Omental fat pad (tissue), 4 donors: ENCODE data around the gene INTS11. TPM values are rescaled to one million over a fixed set of nuclear protein-coding genes. Genes with fewer than 3 reads are reported as not detected.

ENCODE experiments used
- ATAC-seq: fragments of 150-250 bp; one replicate; pipeline ENCODE4 v1.9.1; 2016; ENCODE audit warnings: mild to moderate bottlenecking, moderate library complexity; ENCODE audit not compliant: low FRiP score
- DNase-seq: peaks from one replicate; pipeline ENCODE4 v3.0.0-alpha.2; 2019; ENCODE audit warnings: low spot score
- total RNA-seq, 4 donors: library from RNA; depleted of rRNA; stranded (reverse); fragments of >200 nt; gene quantifications; one replicate each; pipeline ENCODE4 v1.1.0, GENCODE V29; 2016
- TF ChIP-seq, protein P1 (sequence below), 3 donors: fragments of 450-650 bp; IDR thresholded peaks; one replicate each; pipeline ENCODE4 v1.5.1; 2016 to 2017; ENCODE audit warnings: antibody characterized with exemption in 3 of 3, mild to moderate bottlenecking in 3 of 3, moderate library complexity in 2 of 3

INTS11 gene
- total RNA-seq, 4 donors from 2014 or later, result 71.9 to 103 (median 86.2) TPM

DNA sequence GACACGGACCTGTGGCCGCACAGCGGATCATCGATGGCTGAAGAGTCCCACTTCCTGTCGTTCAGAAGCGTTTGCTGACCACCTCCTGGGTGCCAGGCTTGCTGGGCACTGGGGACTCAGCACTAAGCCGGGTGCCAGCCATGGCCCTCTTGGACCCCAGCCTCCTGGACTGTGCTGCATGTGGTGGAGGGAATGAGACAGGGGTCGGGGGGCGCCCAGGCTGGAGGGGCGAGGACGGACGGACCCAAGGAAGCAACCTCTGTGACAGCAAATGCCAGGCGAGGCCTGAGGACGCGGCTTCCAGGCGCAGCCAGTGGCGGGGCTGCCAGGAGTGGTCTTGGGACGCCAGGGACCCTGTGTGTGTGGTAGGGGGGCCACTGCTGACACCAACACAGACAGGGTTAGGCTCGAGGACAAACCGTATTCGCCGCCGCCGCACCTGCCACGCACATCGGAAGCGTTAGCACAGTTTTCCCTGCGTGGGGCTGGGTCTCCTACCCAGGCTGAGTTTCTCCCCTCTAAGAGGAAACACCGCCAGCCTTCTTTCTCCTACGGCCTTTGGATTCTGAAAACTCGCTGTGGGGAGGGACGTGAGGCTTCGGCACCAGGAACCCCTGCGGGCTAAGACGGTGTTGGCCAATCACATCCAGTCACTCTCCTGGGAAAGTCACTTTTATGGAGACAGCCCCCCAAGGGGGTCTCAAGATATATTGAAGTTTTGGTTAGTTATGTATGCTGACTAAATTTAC lies 36.9 kb upstream of the INTS11 start:
- TF ChIP-seq, protein P1, sequence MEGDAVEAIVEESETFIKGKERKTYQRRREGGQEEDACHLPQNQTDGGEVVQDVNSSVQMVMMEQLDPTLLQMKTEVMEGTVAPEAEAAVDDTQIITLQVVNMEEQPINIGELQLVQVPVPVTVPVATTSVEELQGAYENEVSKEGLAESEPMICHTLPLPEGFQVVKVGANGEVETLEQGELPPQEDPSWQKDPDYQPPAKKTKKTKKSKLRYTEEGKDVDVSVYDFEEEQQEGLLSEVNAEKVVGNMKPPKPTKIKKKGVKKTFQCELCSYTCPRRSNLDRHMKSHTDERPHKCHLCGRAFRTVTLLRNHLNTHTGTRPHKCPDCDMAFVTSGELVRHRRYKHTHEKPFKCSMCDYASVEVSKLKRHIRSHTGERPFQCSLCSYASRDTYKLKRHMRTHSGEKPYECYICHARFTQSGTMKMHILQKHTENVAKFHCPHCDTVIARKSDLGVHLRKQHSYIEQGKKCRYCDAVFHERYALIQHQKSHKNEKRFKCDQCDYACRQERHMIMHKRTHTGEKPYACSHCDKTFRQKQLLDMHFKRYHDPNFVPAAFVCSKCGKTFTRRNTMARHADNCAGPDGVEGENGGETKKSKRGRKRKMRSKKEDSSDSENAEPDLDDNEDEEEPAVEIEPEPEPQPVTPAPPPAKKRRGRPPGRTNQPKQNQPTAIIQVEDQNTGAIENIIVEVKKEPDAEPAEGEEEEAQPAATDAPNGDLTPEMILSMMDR (IDR thresholded peaks at IDR 0.05), result no peak

DNA sequence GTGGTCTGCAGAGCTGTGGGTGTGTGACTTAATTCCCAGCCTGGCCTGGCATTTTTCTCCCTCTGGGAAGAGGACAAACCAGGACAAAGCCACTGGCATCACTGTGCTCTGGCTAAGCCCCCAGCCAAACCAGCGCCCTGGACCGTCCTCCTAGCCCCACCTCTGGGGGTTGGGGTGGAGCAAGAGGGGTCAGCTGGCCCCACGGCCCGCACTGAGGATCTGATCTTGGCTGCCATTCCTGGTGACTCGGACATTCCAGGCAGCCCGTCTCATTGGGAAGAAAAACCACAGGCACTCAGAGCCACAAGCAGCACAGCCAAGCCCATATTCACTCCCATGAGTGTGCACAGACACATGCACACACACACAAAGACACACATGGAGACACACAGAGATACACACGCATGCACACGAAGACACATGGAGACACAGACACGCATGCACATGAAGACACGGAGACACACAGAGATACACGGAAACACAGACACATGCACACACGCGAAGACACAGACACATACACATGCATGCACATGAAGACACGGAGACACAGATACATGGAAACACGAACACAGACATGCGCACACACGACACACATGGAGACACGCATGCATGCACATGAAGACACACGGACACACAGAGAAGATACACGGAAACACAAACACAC lies 36.2 kb upstream of the INTS11 start:
- ATAC-seq (peak; percentile 25), DNase-seq (no peak)
- TF ChIP-seq, protein P1 (IDR thresholded peaks at IDR 0.05), result no peak

More for the DNA sequence above, 36.9 kb upstream of the INTS11 start:
- ATAC-seq, result no peak
- no peak for DNase-seq

DNA sequence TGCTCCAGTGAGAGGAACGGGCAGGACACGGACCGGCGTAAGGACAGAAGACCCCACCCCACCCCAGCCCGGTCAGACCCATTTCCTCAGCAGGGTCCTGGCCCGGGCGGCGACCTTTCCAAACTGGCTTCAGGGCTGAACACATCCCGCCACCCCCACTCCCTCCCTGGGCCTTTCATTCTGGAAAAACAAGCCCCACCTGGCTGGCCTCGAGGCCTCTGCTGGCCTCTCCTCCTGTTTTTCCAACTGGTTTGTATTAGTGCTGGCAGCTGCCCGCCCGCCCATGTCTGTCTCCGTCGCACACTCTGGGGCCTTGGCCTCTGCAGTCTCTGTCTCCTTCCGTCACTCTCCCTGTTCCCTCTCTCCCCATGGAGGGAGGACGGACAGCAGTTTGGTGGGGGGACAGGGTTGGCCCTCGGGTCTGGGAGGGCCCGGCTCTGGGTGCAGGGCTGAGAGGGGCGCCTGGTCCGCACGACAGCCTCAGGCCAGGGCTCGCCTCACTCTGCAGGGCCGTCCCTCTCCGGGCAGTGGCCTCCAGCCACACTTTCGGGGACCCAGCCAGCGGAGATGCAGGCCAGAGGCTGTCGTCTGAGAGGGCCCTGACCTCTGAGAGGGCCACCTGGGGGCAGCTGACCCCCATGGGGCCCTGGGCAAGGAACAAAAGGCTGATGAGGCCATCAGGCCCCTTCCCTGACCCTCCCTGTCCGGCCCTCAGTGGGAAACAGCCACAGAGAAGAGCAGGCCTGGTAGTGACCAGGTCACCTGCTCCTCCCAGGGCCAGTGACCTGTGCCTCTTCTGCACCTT lies 35.4 kb upstream of the INTS11 start:
- DNase-seq (no peak), ATAC-seq (no peak)
- TF ChIP-seq, protein P1 (IDR thresholded peaks at IDR 0.05), result no peak

DNA sequence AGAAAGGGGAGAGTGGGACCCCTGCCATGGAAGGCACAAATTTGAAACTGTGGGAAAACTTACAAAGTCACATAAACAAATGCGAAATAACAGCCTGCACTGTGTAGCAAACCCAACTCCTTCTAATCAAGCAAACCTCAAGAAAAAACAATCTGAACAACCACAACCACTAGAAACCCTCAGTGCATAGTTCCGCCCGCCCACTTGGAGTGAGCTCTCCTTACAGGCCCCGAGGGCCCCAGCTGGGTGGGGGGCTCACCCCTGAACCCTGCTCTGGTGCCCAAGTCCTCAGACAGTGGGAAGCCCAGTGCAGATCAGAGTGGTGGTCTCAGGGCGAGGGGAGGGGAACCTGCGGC lies 34.8 kb upstream of the INTS11 start:
- ATAC-seq (no peak), DNase-seq (no peak)
- TF ChIP-seq, protein P1 (IDR thresholded peaks at IDR 0.05), result no peak

DNA sequence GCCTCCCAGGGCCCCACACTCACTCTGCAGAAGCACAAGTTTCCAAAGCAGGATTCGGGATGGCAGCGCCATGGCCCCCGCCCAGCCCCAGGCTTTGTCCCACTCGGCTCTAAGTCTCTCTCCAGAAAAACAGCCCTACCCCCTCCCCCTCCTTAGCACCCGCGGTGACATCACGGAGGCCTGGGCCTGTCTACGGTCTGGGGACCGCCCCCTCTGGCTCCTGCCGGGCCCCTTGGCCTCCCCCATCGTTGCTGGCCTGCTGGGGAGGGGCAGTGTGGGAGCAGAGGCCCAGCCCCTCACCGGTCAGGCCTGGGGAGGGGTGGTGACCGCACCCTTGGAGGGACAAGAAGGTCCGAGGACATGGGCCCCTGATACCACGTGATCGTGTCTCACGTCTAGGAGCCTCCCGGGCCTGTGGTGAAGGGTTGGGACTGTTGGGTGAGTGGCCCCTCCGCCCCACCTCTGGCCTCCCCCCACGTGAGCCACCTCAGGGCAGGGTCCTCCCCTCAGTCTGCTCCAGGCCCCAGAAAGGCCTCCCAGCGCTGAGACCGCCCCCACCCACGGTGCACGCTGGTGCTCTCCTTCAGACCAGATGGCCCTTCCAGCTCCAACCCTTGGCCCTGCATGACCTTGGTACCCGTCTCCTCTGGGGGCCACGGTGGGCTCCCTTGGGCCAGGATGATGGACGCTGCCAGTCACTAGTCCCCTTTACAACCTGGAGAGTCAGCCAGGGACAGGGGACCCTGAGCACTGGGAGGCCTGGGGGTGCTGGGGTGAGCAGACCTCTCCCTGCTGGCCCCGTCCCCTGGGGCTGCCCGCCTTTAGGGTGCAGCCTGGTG lies 34.2 kb upstream of the INTS11 start, which contains the start of gene MXRA8:
MXRA8 (minus strand) TSS at position 123 of the 839 bp plus-strand sequence; CDS start at position 72, 51 bp downstream.
- DNase-seq (no peak), ATAC-seq (peak; percentile 22)
- TF ChIP-seq, protein P1 (IDR thresholded peaks at IDR 0.05), result no peak

DNA sequence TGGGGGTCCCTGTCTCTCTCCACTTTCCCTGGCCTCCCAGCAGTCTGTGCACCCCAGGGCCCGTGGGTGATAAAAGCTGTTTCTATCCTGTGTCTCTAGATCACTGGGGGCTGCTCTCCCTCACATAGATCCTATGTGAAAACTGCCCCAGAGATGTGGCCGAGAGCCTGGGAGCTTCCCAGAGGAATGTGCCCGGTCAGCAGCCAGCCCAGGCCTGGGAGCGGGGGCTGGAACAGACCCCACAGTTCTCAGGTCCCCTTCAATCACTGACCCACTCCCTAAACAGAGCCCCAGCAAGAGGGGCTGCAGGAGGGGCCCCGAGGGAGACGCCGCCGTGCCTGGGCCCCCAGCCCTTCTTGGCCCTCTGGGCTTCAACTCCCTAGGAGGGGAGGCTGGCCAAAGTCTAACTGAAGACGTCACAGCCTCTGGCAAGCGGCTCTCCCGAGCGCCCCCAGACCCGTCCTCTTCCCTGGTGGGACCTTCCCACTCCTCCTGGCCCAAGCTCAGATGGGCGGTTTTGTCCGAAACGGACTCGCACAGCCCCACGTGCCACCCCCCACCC lies 33.5 kb upstream of the INTS11 start:
- TF ChIP-seq, protein P1 (IDR thresholded peaks at IDR 0.05), result no peak
- DNase-seq (no peak), ATAC-seq (peak; percentile 3)
